Ecto neural progenitor cell (in vitro differentiated cells): ENCODE results near the gene HDAC5.
"Not testable (repeated sequence)": the region's sequence is repeated elsewhere in the genome, so short reads cannot be mapped to it uniquely, and the experiment has no call there.

Experiments
- DNase-seq: peaks from one replicate; pipeline ENCODE4 v3.0.0-alpha.2; 2018; ENCODE audit warnings: low spot score

The HDAC5 gene

GRCh38 chr17:44123356-44124117 is at the start of gene HDAC5:
Gene HDAC5, minus strand, starts transcription at chr17:44123641. Its CDS starts 6,126 bp downstream, at chr17:44117515.
- DNase-seq: peak; percentile 100

DNA sequence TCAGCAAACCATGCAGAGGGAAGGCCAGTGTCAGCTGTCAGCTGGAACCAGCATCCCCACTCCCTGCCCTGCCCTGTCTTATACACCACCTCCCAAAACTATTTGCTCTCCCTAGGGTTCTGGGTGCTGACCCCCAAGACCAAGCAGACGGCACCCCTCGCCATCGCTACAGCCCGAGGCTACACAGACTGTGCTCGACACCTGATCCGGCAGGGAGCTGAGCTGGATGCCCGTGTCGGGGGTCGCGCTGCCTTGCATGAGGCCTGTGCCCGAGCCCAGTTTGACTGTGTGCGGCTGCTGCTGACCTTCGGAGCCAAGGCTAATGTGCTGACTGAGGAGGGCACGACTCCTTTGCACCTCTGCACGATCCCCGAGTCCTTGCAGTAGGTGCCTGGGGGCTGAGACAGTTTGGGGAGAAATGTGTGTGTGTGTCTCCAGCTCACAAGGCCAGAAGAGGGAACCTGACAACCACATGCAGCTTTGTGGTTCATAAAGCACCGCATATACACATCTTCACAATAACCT is 48.6 kb upstream of the HDAC5 start:
- no peak for DNase-seq

- no peak for DNase-seq
Measured at GRCh38 chr17:44170499-44171201, 47.2 kb upstream of the HDAC5 start, which contains the start of gene ASB16. Gene ASB16, plus strand, starts transcription at chr17:44170704. Its CDS starts 86 bp downstream, at chr17:44170790.

DNA sequence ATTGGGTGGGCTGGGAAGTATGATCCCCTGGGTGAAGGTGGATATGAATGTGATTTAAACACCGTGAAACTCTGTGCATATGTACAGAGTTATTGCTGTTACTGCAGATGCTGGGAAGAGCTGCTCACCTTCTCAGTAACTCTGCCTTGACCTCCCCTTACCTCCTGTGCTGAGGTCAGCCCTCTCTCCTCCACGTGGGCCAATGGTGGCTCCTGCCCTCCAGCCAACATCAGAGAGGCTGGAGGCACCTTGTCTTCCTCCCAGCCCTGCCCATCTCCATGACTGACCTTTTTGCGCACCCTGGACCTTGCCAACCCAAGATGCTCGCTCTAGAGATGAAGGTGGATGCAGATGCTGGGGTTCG is 46.7 kb upstream of the HDAC5 start:
- no peak for DNase-seq

- no peak for DNase-seq
Measured at GRCh38 chr17:44167181-44167861, 43.9 kb upstream of the HDAC5 start.

DNA sequence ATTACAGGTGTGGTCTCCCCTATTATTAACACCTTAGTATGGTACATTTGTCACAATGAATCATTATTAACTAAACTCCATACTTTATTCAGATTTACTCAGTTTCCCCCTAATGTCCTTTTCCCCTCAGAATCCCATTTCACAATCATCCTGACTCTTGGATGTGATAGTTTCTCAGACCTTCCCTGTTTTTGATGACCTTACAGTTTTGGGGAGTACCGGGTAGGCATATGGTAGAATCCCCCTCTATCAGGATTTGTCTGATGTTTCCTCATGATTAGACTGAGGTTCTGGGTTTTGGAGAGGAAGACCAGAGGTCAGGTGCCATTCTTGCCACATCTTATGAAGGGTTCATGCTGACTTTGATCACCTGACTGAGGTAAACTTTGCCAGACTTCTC is 41.0 kb upstream of the HDAC5 start:
- DNase-seq: no peak

GRCh38 chr17:44159519-44160210 is 36.2 kb upstream of the HDAC5 start:
- no peak for DNase-seq

GRCh38 chr17:44155488-44155887 is 32.0 kb upstream of the HDAC5 start:
- no peak for DNase-seq

GRCh38 chr17:44152875-44153274 is 29.4 kb upstream of the HDAC5 start:
- DNase-seq: no peak

DNA sequence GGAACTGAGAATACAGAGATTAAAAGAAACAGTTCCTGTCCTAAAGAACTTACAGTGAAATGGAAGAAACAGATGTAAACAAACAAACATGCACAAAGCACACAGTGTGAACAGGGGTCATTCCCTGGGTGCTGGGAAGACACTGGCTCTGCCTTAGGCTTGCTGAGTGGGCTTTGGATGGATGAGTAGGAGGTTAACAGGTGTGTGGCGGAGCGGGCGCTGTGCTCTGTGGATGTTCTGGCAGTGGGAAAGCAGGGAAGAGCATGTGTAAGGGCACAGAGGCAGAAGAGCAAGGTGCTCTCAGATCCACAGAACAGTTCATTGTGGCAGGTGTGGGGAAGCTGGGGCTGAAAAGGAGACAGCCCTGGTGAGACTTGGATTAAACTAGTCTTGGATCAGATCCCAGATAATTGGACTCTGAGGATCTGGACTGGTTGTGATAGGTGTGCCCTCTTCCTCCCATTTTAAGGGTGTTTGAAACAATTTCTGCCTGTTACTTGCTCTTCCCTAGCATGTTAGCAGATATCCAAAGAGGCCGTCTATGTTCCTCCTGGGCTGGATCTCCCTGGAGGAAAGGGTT is 26.4 kb upstream of the HDAC5 start:
- no peak for DNase-seq

DNA sequence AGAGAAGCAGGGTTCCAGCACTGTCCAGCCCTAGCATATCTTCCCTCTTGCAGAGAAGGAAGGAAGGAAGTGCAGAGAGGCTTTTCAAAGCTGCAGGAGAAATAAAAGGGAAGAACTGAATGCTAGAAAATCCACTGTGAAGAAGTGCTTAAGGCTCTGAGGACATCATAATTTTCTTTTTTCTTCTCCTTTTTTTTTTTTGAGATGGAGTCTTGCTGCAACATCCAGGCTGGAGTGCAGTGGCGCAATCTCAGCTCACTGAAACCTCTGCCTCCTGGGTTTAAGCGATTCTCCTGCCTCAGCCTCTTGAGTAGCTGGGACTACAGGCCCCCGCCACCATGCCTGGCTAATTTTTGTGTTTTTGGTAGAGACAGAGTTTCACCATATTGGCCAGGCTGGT is 25.6 kb upstream of the HDAC5 start:
- not testable (repeated sequence) for DNase-seq

DNA sequence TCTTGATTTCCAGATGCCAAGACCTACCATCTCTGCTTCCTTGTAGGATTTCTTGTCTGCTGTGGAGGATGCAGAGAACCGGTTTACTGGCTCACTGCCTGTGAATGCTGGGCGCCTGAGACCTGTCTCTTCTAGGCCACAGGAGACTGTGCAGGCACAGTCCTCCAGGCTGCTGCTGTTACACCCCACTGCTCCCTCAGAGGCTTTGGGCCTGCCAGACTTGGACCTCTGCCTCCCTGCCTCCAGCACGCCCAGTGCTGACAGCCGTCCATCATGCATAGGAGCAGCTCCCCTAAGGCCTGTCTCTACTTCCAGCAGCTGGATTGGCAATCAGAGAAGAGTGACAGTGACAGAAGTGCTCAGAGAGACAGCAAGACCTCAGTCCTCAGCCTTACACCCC is 24.4 kb upstream of the HDAC5 start:
- DNase-seq: no peak

DNA sequence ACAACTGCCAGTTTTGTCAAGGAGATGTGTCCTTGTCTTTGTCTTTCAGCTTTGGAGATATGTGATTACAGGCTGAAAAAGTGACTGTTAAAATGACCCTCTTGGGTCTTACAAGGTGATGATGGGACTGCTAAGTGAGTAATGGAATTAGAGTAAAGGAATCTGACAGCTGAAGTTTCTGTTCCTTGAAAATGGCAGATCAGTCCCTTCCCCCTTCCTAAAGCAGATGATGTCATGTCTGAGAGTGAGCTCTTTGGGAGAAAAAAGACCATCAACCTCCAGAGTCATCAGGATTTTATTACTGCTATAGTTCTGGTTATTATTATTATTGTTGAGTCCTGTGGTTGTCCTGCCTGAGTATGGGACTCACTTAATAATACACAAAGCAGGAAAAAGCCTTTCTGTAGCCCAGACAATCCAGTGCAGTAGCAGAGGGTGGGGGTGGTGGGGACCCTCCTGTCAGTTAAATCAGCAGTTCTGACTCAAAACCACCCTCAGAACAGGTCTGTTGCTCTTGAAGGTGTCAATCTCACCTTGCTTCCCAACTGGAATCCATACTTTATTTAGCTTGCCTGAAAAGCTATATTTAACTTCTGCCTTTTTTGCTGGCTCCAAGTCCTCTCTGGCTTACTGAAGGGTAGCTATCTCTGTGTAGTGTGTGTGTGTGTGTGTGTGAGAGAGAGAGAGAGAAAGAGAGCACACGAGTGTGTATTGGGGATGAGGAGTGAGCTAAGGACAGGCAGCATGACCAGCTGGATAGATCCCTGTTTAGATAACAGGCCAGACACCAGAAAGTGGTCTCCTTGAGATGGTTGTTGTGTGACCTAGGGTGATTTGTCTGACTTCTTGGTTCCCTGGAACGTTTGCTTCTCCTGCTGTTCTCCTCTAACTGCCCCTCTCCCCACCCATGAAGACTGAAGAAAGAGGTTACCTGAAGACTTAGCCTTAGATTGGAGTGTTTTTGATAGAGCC is 23.2 kb upstream of the HDAC5 start:
- no peak for DNase-seq

GRCh38 chr17:44144966-44145739 is 21.7 kb upstream of the HDAC5 start:
- no peak for DNase-seq

DNA sequence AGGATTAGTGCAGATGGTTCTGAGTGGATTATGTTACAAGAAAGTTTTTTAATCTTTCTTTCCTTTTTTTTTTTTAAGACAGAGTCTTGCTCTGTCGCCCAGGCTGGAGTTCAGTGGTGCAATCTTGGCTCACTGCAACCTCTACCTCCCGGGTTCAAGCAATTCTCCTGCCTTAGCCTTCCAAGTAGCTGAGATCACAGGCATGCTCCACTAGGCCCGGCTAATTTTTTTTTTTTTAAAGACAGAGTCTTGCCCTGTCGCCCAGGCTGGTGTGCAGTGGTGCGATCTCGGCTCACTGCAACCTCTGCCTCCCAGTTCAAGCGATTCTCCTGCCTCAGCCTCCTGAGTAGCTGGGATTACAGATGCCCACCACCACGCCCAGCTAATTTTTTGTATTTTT is 20.5 kb upstream of the HDAC5 start:
- not testable (repeated sequence) for DNase-seq

GRCh38 chr17:44137891-44138709 is 14.7 kb upstream of the HDAC5 start:
- DNase-seq: peak; percentile 74

DNA sequence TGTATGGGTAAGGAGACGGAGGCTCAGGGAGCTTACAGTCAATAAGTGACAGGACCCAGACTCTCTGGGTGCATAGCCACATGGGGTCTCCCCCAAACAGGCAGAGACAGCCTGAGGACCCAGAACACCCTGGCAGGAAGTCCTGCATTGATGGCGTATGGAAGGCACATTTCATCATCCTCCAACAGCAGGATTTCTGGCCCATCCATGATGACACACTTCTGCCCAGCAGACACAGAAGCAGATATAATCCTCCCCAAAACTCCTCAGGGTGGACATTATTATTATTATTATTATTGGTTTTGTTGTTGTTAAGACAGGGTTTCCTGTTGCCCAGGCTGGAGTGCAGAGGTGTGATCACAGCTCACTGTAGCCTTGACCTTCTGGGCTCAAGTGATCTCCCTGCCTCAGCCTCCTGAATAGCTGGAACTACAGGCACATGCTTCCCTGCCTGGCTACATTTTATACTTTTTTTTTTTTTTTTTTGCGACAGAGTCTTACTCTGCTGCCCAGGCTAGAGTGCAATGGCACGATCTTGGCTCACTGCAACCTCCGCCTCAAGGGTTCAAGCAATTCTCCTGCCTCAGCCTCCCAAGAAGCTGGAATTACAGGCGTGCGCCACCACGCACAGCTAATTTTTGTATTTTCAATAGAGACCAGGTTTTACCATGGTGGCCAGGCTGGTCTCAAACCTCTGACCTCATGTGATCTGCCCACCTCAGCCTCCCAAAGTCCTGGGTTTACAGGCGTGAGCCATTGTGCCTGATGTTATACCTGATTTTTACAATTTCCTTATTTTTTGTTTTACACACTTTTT is 11.5 kb upstream of the HDAC5 start:
- DNase-seq: no peak

DNA sequence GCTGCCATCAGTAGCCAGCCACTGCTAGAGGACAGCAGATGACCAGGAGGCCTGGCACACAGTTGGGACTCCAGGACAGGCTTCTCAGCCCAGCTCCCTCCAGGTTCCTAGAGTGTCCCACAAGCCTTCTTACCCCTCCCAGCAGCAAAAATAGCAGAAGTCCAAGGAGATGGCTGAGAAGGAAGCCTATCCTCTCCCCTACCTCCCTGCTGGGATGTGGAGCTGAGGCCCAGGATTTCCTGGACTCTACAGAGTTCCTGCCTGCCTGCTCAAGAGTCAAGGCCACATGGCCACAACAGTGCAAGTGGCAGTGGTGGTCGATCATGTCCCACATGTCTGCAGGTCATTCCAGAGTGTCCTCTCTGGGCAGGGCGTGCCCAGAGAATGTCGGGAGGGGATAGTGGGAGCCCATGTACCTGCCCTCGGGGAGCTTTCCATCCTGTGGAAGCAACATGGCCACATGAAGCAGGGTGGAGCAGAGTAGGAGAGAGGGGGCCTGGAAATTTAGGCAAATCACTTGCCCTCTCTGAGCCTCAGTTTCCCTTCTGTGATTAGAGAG is 10.6 kb upstream of the HDAC5 start:
- DNase-seq: no peak
